T-helper 1 cell treated with Interleukin-12 subunit alpha and Interleukin-12 subunit beta and Interleukin-4 antibody, amounts not matched to agents 30 μg/mL and 1 μg/mL, for 36 hours (primary cell): ENCODE data around the gene CYP26C1.
"Not testable (repeated sequence)": the region's sequence is repeated elsewhere in the genome, so short reads cannot be mapped to it uniquely, and the experiment has no call there.

Experiments used
- H3K27ac Mint-ChIP-seq: one replicate; pipeline ENCODE4 v1.8.0; 2021; ENCODE audit warnings: mild to moderate bottlenecking, mixed read lengths
- H3K27me3 Mint-ChIP-seq: one replicate; pipeline ENCODE4 v1.8.0; 2021; ENCODE audit warnings: low read depth, mixed read lengths
- H3K36me3 Mint-ChIP-seq: one replicate; pipeline ENCODE4 v1.8.0; 2021; ENCODE audit warnings: low read depth, mixed read lengths
- H3K4me1 Mint-ChIP-seq: one replicate; pipeline ENCODE4 v1.8.0; 2021; ENCODE audit warnings: low read depth, mixed read lengths
- H3K4me3 Mint-ChIP-seq: one replicate; pipeline ENCODE4 v1.8.0; 2021; ENCODE audit warnings: mild to moderate bottlenecking, moderate library complexity, mixed read lengths
- H3K9me3 Mint-ChIP-seq: one replicate; pipeline ENCODE4 v1.8.0; 2021; ENCODE audit warnings: mixed read lengths

The CYP26C1 gene

DNA sequence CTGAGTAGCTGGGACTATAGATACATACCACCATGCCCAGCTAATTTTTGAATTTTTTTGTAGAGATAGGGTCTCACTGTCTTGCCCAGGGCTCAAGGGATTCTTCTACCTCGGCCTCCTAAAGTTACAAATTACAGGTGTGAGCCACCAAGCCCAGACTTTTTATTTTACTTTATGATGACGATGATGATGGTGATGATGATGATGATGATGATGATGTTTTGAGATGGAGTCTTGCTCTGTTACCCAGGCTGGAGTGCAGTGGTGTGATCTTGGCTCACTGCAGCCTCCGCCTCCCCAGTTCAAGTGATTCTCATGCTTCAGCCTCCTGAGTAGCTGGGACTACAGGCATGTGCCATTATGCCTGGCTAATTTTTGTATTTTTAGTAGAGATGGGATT, 40.5 kb downstream of the CYP26C1 start:
- not testable (repeated sequence) for H3K4me1 Mint-ChIP-seq

DNA sequence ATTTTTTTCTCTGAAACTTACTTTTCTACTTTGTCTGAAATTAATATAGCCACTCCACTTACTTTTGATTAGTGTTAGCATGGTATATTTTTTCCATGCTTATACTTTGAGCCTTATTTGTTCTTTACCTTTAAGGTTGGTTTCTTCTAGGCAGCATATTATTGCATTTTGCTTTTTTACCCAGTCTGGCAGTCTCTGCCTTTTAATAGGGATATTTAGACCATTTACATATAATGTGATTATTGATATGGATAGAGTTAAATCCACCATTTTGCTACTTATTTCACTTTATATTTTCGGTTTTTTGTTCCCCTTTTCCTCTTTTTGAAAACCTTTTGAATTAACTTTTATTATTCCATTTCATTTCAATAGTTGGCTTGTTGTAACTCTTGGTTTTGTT, 43.4 kb downstream of the CYP26C1 start:
- Mint-ChIP-seq H3K4me1 (no peaks in the 10 kb centered on the region), H3K27me3 (peaks cover 5% of the 10 kb centered on the region), H3K27ac (no peak overlapping the region), H3K36me3 (no peaks in the 10 kb centered on the region), H3K4me3 (no peak overlapping the region), H3K9me3 (no peaks in the 10 kb centered on the region)

More for the DNA sequence above, 40.5 kb downstream of the CYP26C1 start:
- not testable (repeated sequence) for H3K36me3 Mint-ChIP-seq, H3K27ac Mint-ChIP-seq, H3K27me3 Mint-ChIP-seq, H3K4me3 Mint-ChIP-seq, H3K9me3 Mint-ChIP-seq

DNA sequence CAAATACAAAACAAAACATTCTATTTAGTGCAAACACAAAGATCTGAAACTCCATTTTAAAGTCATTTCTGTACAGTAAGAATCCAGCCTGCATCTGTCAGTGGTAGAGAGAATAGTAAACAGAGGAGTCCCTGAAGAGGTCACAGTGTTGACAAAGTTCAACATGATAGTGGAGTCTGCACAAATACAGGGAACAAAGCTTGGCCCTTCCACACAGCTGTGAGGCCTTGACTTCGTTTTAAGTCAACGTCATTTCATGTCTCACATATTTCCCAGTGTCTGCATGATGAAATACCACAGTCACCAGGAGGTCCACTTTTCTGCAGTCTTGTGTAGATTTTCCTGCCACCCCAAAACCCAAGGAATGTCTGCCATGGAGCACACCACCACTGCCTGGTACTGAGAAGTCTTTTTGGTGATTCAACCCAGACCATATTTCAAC, 46.1 kb downstream of the CYP26C1 start:
- peaks cover 5% of the 10 kb centered on the region for H3K27me3 Mint-ChIP-seq
- no peak overlapping the region for H3K27ac Mint-ChIP-seq
- no peaks in the 10 kb centered on the region for H3K4me1 Mint-ChIP-seq
- H3K4me3 Mint-ChIP-seq, result no peak overlapping the region
- no peaks in the 10 kb centered on the region for H3K9me3 Mint-ChIP-seq
- H3K36me3 Mint-ChIP-seq, result no peaks in the 10 kb centered on the region

DNA sequence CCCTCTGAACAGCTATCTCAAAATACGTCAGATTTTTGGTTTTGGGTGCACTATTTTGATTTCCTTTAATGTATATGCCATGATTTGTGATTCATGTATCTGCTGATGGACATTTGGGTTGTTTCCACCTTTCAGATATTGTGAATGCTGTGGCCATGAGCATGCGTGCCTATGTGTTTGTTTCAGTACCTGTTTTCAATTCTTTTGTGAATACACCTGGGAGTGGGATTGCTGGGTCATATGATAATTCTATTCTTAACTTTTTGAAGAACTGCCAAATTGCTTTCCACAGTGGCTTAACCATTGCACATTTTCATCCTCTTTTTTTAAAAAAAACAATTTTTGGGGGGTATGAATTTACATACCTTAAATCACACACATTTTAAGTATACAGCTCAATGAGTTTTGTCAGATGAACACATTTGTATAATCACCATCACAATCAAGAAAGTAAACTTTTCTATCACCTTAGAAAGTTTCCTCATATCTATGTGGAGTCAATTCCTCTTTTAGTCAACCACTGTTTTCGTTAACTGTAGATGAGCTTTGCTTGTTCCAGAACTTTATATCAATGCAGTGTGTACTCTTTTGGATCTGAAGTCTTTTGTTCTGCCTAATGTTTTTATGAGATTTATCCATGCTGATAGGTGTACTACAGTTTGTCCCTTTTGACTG, 50.0 kb downstream of the CYP26C1 start:
- Mint-ChIP-seq H3K36me3 (no peaks in the 10 kb centered on the region), H3K27ac (no peak overlapping the region), H3K9me3 (no peaks in the 10 kb centered on the region), H3K4me3 (no peak overlapping the region), H3K4me1 (no peaks in the 10 kb centered on the region), H3K27me3 (peaks cover 6% of the 10 kb centered on the region)

DNA sequence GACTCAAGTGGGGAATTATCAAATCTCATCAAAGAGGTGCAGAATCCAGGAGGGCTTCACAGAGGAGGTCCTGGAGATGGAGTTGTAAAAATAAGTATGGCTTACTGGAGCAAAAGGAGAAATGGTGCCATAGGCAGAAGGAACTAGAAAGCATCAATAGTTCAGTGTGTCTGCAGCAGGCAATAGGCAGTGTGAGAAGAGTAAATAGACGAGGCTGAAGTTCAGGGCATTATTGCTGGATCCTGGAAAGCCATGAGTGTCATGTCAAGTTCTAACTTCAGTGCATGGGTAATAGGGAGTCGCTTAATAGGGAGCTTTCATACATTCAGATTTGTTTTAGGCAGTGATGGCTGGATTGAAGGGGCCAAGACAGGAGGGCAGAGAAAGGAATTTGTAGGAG, 52.4 kb downstream of the CYP26C1 start:
- Mint-ChIP-seq H3K4me1 (no peaks in the 10 kb centered on the region), H3K36me3 (no peaks in the 10 kb centered on the region), H3K4me3 (no peak overlapping the region), H3K9me3 (no peaks in the 10 kb centered on the region), H3K27me3 (peaks cover 6% of the 10 kb centered on the region), H3K27ac (no peak overlapping the region)

DNA sequence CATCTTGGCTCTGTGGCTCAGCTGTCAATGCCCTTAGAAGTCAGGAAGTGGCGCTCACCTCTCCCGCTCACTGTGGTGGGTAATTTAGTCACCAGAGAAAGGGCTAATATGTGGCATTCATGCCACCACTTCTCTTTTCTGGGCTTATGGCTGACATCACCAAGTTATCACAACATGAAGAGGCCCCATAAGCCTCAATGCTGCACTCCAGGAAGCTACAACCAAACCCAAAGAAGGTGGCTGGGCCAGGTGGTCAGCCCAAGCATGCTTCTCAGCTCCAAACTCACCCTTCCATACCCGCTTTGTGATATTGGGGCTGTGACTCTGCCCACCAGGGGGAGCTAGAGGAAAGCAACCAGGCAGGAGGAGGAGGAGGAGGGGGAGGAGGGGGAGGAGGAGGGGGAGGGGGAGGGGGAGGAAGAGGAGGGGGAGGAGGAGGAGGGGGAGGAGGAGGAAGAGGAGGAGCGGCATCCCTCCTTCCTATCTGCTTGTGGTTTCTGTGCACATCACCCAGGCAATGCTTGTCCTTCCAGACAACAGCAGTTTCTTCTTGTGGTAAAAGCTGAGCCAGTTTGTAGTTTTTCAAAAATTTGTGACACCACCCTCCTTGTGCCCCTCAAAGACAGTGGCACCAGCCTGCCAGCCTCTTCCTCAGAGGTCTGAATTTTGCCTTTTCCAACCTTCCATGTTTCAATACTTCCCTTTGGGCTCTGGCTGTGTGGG, 55.2 kb downstream of the CYP26C1 start:
- Mint-ChIP-seq H3K4me3 (no peak overlapping the region), H3K27me3 (peaks cover 6% of the 10 kb centered on the region), H3K4me1 (no peaks in the 10 kb centered on the region), H3K36me3 (no peaks in the 10 kb centered on the region), H3K9me3 (no peaks in the 10 kb centered on the region), H3K27ac (no peak overlapping the region)
